ENCODE data around the gene HOXC5.

DNA sequence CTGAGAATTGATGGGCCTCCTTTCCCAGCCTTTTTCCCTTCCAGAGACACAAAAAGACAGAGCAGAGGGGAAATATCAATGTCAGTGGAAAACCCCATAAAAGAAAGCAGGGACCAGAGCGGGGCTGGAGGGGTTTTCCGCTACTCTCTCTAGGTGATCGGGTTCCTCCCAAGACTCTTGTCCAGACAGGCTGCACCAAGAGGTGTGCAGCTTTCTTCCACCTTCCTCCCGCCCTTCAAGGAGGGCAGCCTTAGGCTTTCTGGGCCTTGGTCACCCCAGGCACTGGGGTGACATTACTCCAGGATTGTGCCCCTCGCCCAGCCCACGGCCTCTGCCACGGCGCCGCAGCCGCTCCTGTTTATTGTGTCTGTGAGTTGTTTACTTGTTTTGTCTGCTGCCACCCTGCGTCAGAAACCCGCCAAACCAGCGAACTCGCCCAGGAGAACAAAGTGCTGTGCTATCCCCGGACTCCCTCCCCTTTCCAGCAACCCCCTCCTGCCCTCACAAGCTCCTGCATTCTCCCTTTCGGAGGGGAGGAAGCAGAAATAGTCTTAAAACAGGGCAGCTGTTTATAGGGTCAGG is 11.3 kb upstream of the HOXC5 start:
- TF ChIP-seq POLR2A (IDR thresholded peaks at IDR 0.05; ENCODE audit: low read length): no peak
- no peak for TF ChIP-seq EP300 (IDR thresholded peaks at IDR 0.05)
- TF ChIP-seq, protein P1, sequence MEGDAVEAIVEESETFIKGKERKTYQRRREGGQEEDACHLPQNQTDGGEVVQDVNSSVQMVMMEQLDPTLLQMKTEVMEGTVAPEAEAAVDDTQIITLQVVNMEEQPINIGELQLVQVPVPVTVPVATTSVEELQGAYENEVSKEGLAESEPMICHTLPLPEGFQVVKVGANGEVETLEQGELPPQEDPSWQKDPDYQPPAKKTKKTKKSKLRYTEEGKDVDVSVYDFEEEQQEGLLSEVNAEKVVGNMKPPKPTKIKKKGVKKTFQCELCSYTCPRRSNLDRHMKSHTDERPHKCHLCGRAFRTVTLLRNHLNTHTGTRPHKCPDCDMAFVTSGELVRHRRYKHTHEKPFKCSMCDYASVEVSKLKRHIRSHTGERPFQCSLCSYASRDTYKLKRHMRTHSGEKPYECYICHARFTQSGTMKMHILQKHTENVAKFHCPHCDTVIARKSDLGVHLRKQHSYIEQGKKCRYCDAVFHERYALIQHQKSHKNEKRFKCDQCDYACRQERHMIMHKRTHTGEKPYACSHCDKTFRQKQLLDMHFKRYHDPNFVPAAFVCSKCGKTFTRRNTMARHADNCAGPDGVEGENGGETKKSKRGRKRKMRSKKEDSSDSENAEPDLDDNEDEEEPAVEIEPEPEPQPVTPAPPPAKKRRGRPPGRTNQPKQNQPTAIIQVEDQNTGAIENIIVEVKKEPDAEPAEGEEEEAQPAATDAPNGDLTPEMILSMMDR (IDR thresholded peaks at IDR 0.05): no peak
- TF ChIP-seq TFCP2L1 (CRISPR knock-in tag; IDR thresholded peaks at IDR 0.05): no peak
- TF ChIP-seq RCOR1 (IDR thresholded peaks at IDR 0.05; ENCODE audit: low read depth, low read length): no peak
